Measurements from ENCODE around the gene SLC12A5. TPM values are rescaled to one million over a fixed set of nuclear protein-coding genes. Genes with fewer than 3 reads are reported as not detected.

Gene SLC12A5
- total and polyA plus RNA-seq, 9 of the 15 experiments (the other 6 are each of a cell fraction or from before 2014, with no cell fraction given) = 0.36 to 7.5 (median 2.1) TPM

DNA sequence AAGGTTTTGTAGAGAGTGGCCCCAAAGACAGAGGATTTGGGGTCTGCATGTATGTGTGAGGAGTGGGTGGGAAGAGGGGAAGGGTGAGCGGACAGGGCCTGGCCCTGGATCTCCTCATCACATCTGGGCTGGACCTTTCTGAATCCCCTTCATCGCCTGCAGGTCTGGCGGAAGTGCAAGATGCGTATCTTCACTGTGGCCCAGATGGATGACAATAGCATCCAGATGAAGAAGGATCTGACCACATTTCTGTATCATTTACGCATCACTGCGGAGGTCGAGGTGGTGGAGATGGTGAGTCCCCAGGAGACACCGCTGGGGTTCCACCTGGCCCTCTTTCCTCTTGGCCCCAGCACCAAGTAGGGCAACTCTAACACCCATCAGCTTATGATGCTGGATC, 24.4 kb downstream of the SLC12A5 start (continued):
- TF ChIP-seq CHD7 (IDR thresholded peaks at IDR 0.05; ENCODE audit: low read depth, low read length) = no peak
- no peak for TF ChIP-seq ZNF583 (CRISPR knock-in tag; IDR thresholded peaks at IDR 0.05)
- TF ChIP-seq L3MBTL2 (IDR thresholded peaks at IDR 0.05) = no peak
- no peak for TF ChIP-seq CSDE1 (IDR thresholded peaks at IDR 0.05)
- TF ChIP-seq, protein P1, sequence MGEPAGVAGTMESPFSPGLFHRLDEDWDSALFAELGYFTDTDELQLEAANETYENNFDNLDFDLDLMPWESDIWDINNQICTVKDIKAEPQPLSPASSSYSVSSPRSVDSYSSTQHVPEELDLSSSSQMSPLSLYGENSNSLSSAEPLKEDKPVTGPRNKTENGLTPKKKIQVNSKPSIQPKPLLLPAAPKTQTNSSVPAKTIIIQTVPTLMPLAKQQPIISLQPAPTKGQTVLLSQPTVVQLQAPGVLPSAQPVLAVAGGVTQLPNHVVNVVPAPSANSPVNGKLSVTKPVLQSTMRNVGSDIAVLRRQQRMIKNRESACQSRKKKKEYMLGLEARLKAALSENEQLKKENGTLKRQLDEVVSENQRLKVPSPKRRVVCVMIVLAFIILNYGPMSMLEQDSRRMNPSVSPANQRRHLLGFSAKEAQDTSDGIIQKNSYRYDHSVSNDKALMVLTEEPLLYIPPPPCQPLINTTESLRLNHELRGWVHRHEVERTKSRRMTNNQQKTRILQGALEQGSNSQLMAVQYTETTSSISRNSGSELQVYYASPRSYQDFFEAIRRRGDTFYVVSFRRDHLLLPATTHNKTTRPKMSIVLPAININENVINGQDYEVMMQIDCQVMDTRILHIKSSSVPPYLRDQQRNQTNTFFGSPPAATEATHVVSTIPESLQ (CRISPR knock-in tag; IDR thresholded peaks at IDR 0.05) = no peak
- TF ChIP-seq ZNF197 (CRISPR knock-in tag; IDR thresholded peaks at IDR 0.05; ENCODE audit: low read depth) = no peak
- no peak for TF ChIP-seq FOS (IDR thresholded peaks at IDR 0.05; ENCODE audit: extremely low read depth, insufficient read length)
- TF ChIP-seq ZC3H4 (CRISPR knock-in tag; IDR thresholded peaks at IDR 0.05; ENCODE audit: borderline replicate concordance) = no peak
- TF ChIP-seq ZNF408 (CRISPR knock-in tag; IDR thresholded peaks at IDR 0.05; ENCODE audit: low read depth) = no peak
- TF ChIP-seq SMARCC2 (IDR thresholded peaks at IDR 0.05; ENCODE audit: low read depth) = no peak
- no peak for TF ChIP-seq IRF2 (CRISPR knock-in tag; IDR thresholded peaks at IDR 0.05)
- no peak for TF ChIP-seq ZFP36 (IDR thresholded peaks at IDR 0.05; ENCODE audit: low read depth, low read length, partially characterized antibody)
- TF ChIP-seq, protein P2, sequence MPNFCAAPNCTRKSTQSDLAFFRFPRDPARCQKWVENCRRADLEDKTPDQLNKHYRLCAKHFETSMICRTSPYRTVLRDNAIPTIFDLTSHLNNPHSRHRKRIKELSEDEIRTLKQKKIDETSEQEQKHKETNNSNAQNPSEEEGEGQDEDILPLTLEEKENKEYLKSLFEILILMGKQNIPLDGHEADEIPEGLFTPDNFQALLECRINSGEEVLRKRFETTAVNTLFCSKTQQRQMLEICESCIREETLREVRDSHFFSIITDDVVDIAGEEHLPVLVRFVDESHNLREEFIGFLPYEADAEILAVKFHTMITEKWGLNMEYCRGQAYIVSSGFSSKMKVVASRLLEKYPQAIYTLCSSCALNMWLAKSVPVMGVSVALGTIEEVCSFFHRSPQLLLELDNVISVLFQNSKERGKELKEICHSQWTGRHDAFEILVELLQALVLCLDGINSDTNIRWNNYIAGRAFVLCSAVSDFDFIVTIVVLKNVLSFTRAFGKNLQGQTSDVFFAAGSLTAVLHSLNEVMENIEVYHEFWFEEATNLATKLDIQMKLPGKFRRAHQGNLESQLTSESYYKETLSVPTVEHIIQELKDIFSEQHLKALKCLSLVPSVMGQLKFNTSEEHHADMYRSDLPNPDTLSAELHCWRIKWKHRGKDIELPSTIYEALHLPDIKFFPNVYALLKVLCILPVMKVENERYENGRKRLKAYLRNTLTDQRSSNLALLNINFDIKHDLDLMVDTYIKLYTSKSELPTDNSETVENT (CRISPR knock-in tag; IDR thresholded peaks at IDR 0.05) = no peak
- no peak for TF ChIP-seq MXI1 (IDR thresholded peaks at IDR 0.05; ENCODE audit: low read depth, low read length)

Data from K562 (cell line).